Measurements from ENCODE around the gene TBC1D8.

The TBC1D8 gene

DNA sequence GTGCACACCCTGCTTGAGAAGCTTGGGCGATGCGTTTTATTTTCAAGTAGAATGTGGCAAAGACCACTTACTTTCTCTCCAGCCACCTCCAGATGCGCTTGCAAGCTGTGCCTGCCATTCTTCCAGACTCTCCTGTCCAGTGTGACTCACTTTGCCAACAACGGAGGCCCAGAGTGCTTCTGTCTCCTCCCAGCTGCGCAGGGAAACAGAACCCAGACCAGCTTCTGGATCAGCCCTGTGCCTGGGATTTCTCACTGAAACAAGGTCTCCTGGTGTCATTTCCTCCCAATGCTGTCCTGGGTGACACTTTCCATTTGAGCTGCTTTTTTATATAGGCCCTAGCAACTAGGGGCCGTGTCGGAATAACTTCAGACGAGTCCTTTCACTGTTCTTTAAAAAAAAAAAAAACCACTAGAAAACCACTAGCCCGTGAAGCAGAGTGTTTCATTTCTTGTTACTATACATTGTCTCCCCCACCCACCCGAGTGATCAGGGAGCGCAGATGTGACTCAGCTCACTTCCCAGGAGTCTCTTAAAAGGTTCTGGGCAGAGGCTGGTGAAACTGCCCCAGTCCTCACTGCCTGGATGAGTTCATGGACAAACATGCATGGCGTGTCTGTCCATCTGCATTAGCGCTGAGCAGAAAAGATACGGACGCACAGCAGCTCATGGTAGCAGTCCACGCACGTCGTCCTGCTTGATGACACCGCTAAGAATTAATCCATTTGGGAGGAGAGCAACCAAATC, 174.4 kb downstream of the TBC1D8 start:
- Histone ChIP-seq H3K27me3 (ENCODE audit: insufficient read depth, poor library complexity, severe bottlenecking) (peaks cover 2% of the 10 kb centered on the region), H3K27ac (replicated peaks) (no peak overlapping the region), H3K4me3 (replicated peaks; ENCODE audit: insufficient read depth, low read length) (no peak overlapping the region)
- TF ChIP-seq SPI1 (IDR thresholded peaks at IDR 0.05; ENCODE audit: borderline replicate concordance, low read depth) (no peak), POLR2AphosphoS5 (IDR thresholded peaks at IDR 0.05; ENCODE audit: low read depth) (no peak), GABPA (IDR thresholded peaks at IDR 0.05; ENCODE audit: low read depth) (no peak)
- TF ChIP-seq, protein P1, sequence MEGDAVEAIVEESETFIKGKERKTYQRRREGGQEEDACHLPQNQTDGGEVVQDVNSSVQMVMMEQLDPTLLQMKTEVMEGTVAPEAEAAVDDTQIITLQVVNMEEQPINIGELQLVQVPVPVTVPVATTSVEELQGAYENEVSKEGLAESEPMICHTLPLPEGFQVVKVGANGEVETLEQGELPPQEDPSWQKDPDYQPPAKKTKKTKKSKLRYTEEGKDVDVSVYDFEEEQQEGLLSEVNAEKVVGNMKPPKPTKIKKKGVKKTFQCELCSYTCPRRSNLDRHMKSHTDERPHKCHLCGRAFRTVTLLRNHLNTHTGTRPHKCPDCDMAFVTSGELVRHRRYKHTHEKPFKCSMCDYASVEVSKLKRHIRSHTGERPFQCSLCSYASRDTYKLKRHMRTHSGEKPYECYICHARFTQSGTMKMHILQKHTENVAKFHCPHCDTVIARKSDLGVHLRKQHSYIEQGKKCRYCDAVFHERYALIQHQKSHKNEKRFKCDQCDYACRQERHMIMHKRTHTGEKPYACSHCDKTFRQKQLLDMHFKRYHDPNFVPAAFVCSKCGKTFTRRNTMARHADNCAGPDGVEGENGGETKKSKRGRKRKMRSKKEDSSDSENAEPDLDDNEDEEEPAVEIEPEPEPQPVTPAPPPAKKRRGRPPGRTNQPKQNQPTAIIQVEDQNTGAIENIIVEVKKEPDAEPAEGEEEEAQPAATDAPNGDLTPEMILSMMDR (IDR thresholded peaks at IDR 0.05; ENCODE audit: insufficient read depth, low read length) = no peak
- TF ChIP-seq, protein P2, sequence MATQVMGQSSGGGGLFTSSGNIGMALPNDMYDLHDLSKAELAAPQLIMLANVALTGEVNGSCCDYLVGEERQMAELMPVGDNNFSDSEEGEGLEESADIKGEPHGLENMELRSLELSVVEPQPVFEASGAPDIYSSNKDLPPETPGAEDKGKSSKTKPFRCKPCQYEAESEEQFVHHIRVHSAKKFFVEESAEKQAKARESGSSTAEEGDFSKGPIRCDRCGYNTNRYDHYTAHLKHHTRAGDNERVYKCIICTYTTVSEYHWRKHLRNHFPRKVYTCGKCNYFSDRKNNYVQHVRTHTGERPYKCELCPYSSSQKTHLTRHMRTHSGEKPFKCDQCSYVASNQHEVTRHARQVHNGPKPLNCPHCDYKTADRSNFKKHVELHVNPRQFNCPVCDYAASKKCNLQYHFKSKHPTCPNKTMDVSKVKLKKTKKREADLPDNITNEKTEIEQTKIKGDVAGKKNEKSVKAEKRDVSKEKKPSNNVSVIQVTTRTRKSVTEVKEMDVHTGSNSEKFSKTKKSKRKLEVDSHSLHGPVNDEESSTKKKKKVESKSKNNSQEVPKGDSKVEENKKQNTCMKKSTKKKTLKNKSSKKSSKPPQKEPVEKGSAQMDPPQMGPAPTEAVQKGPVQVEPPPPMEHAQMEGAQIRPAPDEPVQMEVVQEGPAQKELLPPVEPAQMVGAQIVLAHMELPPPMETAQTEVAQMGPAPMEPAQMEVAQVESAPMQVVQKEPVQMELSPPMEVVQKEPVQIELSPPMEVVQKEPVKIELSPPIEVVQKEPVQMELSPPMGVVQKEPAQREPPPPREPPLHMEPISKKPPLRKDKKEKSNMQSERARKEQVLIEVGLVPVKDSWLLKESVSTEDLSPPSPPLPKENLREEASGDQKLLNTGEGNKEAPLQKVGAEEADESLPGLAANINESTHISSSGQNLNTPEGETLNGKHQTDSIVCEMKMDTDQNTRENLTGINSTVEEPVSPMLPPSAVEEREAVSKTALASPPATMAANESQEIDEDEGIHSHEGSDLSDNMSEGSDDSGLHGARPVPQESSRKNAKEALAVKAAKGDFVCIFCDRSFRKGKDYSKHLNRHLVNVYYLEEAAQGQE (IDR thresholded peaks at IDR 0.05; ENCODE audit: insufficient replicate concordance, low read depth) = no peak
- DNase-seq (ENCODE audit: low read depth in 1 of 2, low spot score in 1 of 2) = no peak

DNA sequence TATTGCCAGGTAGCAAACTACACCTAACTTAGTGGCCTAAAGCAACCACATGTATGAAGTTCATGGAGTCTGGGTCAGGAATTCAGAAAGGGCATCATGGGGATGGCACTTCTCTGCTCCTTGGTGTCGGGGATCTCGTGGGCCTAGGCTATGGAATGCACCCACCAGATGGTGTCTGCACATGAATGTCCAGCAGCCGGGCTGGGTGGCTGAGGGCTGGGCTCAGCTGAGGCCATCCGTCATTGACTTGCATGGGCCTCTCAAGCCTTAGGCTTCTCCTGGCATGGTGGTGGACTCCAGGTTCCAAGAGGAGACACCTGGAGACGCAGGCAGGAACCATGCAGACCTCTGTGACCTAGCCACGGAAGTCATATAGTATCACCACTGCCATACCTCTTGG, 175.1 kb downstream of the TBC1D8 start:
- no peak overlapping the region for H3K4me3 ChIP-seq (replicated peaks; ENCODE audit: insufficient read depth, low read length)
- DNase-seq (ENCODE audit: low read depth in 1 of 2, low spot score in 1 of 2) = no peak
- TF ChIP-seq POLR2AphosphoS5 (IDR thresholded peaks at IDR 0.05; ENCODE audit: low read depth) (no peak), SPI1 (IDR thresholded peaks at IDR 0.05; ENCODE audit: borderline replicate concordance, low read depth) (no peak), GABPA (IDR thresholded peaks at IDR 0.05; ENCODE audit: low read depth) (no peak)
- TF ChIP-seq, protein P1 (IDR thresholded peaks at IDR 0.05; ENCODE audit: insufficient read depth, low read length) = no peak
- TF ChIP-seq, protein P2 (IDR thresholded peaks at IDR 0.05; ENCODE audit: insufficient replicate concordance, low read depth) = no peak
- peaks cover 2% of the 10 kb centered on the region for H3K27me3 ChIP-seq (ENCODE audit: insufficient read depth, poor library complexity, severe bottlenecking)
- no peak overlapping the region for H3K27ac ChIP-seq (replicated peaks)

DNA sequence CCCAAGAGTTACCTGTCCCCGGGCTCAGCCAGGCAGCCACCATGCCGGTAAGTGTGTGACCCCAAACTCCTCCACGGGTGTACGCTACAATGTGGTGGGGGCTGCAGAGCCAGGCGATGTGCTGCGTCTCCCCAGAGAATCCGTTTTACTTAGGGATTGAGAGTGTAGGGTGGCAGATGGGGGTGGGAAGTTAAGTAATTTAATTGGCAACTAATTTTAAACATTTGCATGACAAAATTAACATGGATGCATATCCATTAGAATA, 175.7 kb downstream of the TBC1D8 start:
- TF ChIP-seq, protein P2 (IDR thresholded peaks at IDR 0.05; ENCODE audit: insufficient replicate concordance, low read depth) = no peak
- TF ChIP-seq POLR2AphosphoS5 (IDR thresholded peaks at IDR 0.05; ENCODE audit: low read depth) (no peak), SPI1 (IDR thresholded peaks at IDR 0.05; ENCODE audit: borderline replicate concordance, low read depth) (no peak), GABPA (IDR thresholded peaks at IDR 0.05; ENCODE audit: low read depth) (no peak)
- TF ChIP-seq, protein P1 (IDR thresholded peaks at IDR 0.05; ENCODE audit: insufficient read depth, low read length) = no peak
- no peak overlapping the region for H3K27ac ChIP-seq (replicated peaks)
- no peak overlapping the region for H3K4me3 ChIP-seq (replicated peaks; ENCODE audit: insufficient read depth, low read length)
- DNase-seq (ENCODE audit: low read depth in 1 of 2, low spot score in 1 of 2) = no peak
- peaks cover 2% of the 10 kb centered on the region for H3K27me3 ChIP-seq (ENCODE audit: insufficient read depth, poor library complexity, severe bottlenecking)

Measured in HL-60 (cell line).